HepG2 (cell line): ENCODE measurements around the gene PRPS1L1.

Experiments
- CTCF ChIP-seq: sonication (generic); formaldehyde crosslinking; IDR thresholded peaks from 2 replicates; pipeline ENCODE4 v1.5.0; 2020; ENCODE audit warnings: mild to moderate bottlenecking, missing genetic modification reagents, moderate library complexity
- HBP1 ChIP-seq: IDR thresholded peaks from 2 replicates; pipeline ENCODE4 v1.6.1; 2016; ENCODE audit warnings: low read depth, control low read depth
- HDAC2 ChIP-seq: sonication (generic); formaldehyde crosslinking; IDR thresholded peaks from 2 replicates; pipeline ENCODE4 v1.4.0; 2020; ENCODE audit warnings: missing genetic modification reagents
- HIVEP1 ChIP-seq: sonication (generic); formaldehyde crosslinking; IDR thresholded peaks from 2 replicates; pipeline ENCODE4 v1.4.0; 2020; ENCODE audit warnings: mild to moderate bottlenecking, missing genetic modification reagents
- MAZ ChIP-seq, 2 experiments: sonication (generic) in 1 of 2; formaldehyde crosslinking in 1 of 2; IDR thresholded peaks; 2 replicates each; pipeline versions ENCODE4 v1.5.0 to v1.6.1; 2012 to 2020; ENCODE audit warnings: low read depth in 2 of 2, mild to moderate bottlenecking in 2 of 2, borderline replicate concordance in 1 of 2, improper control_type of control experiment in 1 of 2, low read length in 1 of 2, missing genetic modification reagents in 1 of 2, moderate library complexity in 1 of 2
- ZFAT ChIP-seq: sonication (generic); formaldehyde crosslinking; conservative IDR thresholded peaks from 2 replicates; pipeline ENCODE4 v1.8.1; 2023; ENCODE audit warnings: missing genetic modification reagents, inconsistent platforms
- ZNF331 ChIP-seq: sonication (generic); formaldehyde crosslinking; IDR thresholded peaks from 2 replicates; pipeline ENCODE4 v1.4.0; 2020; ENCODE audit warnings: missing genetic modification reagents

- TF ChIP-seq ZNF331 (CRISPR knock-in tag) (no peak), HBP1 (no peak), ZFAT (CRISPR knock-in tag) (no peak), CTCF (CRISPR knock-in tag) (no peak), HIVEP1 (CRISPR knock-in tag) (no peak), HDAC2 (CRISPR knock-in tag) (no peak), MAZ (IDR thresholded peaks at IDR 0.05; ENCODE audit: borderline replicate concordance, low read depth, low read length) (no peak), MAZ (CRISPR knock-in tag; IDR thresholded peaks at IDR 0.05; ENCODE audit: low read depth) (no peak)
Observed at GRCh38 chr7:18053941-18054340, 26.3 kb upstream of the PRPS1L1 start.
